Limb (tissue), 2 donors: ENCODE data around the gene MAOB.

Experiments used
- DNase-seq, 2 donors: peaks; one replicate each; pipeline ENCODE4 v3.0.0-alpha.2; 2016; ENCODE audit errors: extremely low spot score in 2 of 2

The MAOB gene

DNA sequence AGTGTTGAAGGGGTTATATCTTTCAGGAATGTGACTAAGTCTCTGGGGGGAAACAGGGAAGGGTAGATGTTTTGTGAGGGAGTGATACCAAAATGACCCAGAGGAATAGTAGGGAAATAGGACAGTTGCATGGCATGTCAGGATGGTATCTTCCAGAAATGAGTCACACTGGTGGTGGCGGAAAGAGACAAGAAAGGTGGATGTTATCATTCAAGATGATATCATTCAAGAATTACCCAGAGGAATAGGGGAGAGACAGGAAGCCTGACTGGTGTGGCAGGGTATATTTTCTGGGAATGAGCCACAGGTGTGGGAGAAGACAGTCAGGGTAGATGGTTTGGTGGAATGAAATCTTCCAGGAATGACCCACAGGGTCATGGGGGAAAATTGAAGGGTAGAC is 165.1 kb downstream of the MAOB start:
- no peak for DNase-seq

GRCh38 chrX:43716696-43717095 is 165.6 kb downstream of the MAOB start:
- no peak for DNase-seq
